T-helper 1 cell treated with Interleukin-12 subunit alpha and Interleukin-12 subunit beta and Interleukin-4 antibody, amounts not matched to agents 30 ng/mL and 1 ng/mL, for 36 hours (primary cell): Measurements from ENCODE around the gene ANTKMT. TPM values are rescaled to one million over a fixed set of nuclear protein-coding genes. Genes with fewer than 3 reads are reported as not detected.

Experiments used
- intact Hi-C: fragments of 100-400 bp; cut with micrococcal nuclease; formaldehyde crosslinking; loops from one replicate; pipeline ENCODE4 v1.15.1; 2024
- total RNA-seq: library from RNA; stranded (reverse); gene quantifications from 2 replicates; pipeline ENCODE4 v1.2.3, GENCODE V29; 2022

The ANTKMT gene
- total RNA-seq, 1 donor from 2014 or later = 10.8 TPM

DNA sequence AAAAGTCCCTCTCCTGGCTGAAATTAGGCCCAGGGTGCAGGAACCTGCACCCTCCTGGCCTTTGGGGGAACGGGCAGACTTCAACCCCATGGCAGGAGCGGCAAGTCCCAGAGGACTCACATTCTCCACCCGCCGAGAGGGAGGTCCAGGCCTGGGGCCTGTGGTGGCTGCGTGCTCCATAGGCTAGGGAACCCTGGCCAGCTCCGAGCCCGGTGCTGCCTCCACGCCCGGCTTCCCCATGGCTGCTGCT, 5.2 kb downstream of the ANTKMT start:
- intact Hi-C loops = loop anchor here (5.0 kb wide), 1 partner anchor 44 kb away; the partner anchor contains the start of genes JMJD8 and STUB1

DNA sequence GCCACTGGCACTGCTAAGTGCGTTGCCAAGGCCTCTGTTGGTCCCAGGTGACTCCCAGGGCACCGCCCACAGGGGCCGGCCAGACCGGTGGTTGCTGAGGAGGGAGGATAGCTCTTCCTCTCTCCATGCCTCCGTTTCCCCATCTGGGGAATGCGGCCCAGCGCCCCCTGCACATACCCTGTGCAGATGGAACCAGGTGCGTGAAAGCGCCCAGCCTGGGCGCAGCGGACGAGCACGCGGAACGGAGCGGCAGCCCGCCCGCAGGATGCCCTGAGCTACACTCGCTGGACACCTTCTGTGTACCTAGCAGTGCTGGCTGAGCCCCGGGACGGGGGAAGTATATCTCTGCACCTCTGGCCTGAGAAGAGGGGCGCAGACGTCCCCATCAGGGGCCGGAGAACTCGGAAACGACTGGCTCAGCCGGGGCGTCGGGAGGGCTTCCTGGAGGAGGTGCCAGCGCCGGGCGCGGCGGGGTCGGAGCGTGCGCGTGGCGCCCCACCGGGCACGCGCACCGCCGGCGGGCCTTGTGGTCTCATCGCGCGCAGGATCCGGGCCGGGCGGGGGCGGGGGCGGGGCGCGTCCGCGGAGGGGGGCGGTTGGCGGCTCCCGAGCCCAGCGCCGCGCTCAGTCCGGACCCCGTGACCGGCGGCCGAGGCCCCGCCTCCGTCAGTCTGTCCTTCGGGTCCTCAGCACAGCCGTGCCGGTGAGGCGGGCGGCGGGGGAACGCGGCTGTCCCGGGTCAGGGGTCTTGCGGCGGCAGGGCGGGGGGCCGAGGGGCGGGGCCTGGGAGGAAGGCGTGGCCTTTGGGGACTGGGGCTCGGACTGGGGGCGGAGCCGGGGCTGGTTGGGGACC, 5.7 kb downstream of the ANTKMT start, which contains the start of the genes CCDC78 and HAGHL:
Gene CCDC78 (minus strand): TSS at position 6 of the 853 bp plus-strand sequence. CDS start 76 bp downstream, outside the sequence.
Gene HAGHL (plus strand): TSS at position 669 of the 853 bp plus-strand sequence. CDS start 404 bp downstream, outside the sequence.
- intact Hi-C loops = loop anchor here (5.0 kb wide), 1 partner anchor 44 kb away; the partner anchor contains the start of genes JMJD8 and STUB1

DNA sequence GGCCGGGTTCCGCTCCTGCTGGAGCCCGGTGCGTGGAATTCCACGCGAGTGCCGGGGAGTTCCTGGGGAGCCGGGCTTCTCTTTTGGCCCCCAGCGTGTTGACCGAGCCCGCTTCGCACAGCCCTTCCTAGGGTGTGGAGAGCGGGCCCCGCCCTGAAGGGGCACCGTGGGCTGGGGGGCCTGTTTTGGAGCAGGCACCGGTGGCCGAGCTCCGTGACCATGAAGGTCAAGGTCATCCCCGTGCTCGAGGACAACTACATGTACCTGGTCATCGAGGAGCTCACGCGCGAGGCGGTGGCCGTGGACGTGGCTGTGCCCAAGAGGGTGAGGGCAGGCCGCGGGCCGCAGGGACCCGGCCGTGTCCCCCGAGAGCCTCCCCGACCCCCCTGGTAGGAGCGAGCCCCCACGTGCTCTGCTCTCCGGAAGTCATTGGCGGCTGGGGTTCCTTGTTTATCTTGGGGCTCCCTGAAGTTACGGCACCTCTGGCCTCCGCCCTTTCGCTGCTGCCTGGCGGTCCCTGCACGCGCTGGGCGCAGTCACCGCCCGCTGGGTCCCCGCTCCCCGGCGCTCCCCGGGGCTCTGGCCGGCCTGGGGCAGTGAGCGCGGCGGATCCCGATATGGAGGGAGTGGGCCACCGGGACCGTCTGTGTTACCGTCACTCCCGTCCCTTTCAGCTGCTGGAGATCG, 6.5 kb downstream of the ANTKMT start:
- intact Hi-C loops = loop anchor here (5.0 kb wide), 1 partner anchor 45 kb away; the partner anchor contains the start of genes JMJD8 and STUB1

DNA sequence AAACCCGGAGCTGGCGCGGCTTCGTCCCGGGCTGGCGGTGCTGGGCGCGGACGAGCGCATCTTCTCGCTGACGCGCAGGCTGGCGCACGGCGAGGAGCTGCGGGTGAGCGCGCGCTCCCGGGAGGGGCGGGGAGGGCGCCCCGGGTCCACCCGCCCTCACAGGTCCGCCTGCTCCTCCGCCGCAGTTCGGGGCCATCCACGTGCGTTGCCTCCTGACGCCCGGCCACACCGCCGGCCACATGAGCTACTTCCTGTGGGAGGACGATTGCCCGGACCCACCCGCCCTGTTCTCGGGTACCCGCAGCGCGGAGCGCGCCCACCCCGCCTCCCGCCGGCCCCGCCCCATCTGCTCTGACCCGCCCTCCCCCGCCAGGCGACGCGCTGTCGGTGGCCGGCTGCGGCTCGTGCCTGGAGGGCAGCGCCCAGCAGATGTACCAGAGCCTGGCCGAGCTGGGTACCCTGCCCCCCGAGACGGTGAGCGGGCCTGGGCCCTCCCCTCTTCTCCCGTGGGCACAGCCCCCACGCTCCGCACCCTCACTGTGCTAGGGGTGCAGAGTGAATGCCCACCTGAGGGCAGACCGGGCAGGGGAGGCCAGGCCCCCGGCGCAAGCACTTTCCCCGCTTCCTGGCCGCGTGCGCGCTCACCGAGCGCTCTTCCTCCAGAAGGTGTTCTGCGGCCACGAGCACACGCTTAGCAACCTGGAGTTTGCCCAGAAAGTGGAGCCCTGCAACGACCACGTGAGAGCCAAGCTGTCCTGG, 7.4 kb downstream of the ANTKMT start:
- intact Hi-C loops = loop anchor here (1.0 to 5.0 kb wide), 2 partner anchors 12 to 46 kb away; partner anchors contain the start of genes CIAO3, JMJD8 and STUB1

- intact Hi-C loops = loop anchor here (1.0 to 5.0 kb wide), 2 partner anchors 11 to 47 kb away; partner anchors contain the start of genes CIAO3, JMJD8 and STUB1
Observed at GRCh38 chr16:728890-729744, 8.2 kb downstream of the ANTKMT start.

- intact Hi-C loops = loop anchor here (5.0 kb wide), 1 partner anchor 48 kb away; the partner anchor contains the start of genes JMJD8 and STUB1
Observed at GRCh38 chr16:729768-730665, 9.1 kb downstream of the ANTKMT start.

- intact Hi-C loops = no loop called here
Observed at GRCh38 chr16:730666-731509, 9.9 kb downstream of the ANTKMT start.

- intact Hi-C loops = no loop called here
Observed at GRCh38 chr16:732332-732731, 11.4 kb downstream of the ANTKMT start.

GRCh38 chr16:732936-733335, 12.0 kb downstream of the ANTKMT start:
- intact Hi-C loops = loop anchor here (1.0 kb wide), 1 partner anchor 22 kb away; no protein-coding TSS in a partner anchor

GRCh38 chr16:733382-734207, 12.6 kb downstream of the ANTKMT start:
- intact Hi-C loops = loop anchor here (1.0 kb wide), 1 partner anchor 22 kb away; no protein-coding TSS in a partner anchor

DNA sequence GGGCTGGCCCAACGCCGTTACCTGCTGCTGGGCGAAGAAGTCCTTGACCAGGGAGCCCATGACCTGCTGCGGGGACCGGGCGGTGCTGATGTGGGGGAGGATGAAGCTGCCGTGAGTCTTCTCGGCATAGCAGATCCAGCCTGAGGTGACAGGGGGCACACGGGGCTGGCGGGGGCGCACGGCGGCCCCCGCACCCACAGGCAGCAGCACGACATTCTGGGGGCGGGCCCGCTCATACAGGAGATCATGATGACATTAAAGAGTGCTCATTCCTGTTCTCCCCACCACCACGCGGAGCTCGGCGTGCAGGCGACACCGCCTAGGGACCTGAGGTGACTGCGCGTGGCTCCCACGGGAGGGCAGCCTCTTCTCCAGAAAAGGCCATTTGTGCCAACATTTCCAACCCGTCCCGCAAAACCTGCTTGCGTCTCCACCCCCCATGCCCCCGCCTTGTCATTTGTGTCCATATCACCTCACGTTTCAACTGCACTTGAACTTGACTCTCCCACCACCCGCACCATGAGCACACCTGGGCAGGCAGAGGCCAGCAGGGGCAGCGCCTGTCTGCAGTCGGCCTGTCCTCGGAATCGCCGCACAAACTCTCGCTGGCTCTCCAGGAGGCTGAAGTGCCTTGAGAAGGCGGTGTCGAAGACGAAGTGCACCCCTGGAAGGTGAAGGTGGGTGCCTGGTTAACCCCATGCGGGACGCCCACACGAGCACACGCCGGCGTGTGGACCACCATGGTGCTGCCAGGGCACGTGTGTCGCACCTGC, 13.4 kb downstream of the ANTKMT start:
- intact Hi-C loops = no loop called here

DNA sequence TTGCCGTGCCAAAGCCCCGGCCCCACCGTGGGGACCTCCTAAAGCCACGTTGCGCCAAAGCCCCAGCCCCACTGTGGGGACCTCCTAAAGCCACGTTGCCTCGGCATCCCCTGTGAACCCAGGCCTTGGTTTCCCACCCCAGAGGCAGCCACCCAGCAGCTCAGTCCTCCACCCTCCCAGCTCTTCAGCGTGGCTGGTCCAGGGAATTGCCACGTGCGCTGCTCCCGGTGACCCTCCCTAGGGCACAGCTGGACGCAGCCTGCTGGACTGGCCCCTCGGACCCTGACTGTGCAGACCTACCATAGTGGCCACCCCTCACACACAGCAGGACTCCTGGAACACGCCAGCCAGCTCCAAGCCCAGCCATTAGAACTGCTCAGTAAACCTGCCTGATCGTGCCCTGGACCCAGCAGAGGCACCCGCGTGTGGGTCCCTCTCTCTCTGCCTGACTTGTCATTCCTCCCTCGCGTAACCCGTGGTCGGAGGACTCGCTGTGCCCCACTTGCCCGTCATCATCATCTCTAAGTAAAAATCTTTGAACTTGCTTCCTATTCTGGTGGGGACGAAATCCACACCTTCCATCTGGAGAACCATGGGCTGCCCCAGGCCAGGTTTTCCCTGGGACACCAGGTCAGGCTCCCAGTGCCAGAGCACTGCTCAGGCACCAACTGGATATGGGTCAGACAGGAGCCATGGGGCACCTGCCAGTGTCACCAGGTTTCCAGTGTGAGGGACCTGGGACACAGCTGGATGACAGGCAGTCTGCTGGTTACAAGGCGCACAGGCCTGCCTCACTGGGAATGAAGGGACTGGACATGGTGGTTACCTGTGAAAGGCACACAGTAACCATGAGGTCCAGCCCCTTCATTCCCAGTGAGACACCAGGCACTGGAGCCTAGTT, 14.3 kb downstream of the ANTKMT start:
- intact Hi-C loops = no loop called here

DNA sequence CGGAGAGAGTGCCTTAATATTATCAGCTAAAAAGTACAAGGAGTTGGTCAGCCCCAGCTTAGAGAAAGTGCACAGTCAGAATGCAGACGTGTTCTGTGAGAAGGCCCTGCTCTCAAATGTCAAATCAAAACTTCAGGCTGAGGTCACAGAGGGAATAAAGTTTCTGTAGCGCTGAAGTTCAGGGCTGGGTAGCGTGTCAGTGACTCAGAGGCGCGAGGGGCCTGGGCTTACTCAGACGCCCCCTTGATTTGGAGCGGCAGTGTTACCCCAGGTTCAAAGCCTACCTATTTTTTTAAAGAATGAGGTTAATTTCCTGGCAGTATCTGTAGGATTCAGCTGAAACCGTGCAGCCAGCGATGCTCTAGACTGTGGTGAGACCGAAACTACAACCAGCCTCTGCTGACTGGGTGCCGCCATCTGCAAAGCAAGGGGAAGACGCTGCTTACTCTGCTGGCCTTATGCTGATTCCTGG, 15.1 kb downstream of the ANTKMT start:
- intact Hi-C loops = no loop called here

- intact Hi-C loops = no loop called here
Observed at GRCh38 chr16:736936-737481, 16.1 kb downstream of the ANTKMT start.
